HG03060 (cell line): ENCODE measurements around the gene JADE2.
"Not testable (repeated sequence)": the region's sequence is repeated elsewhere in the genome, so short reads cannot be mapped to it uniquely, and the experiment has no call there.

Source experiments
- ATAC-seq: cut with Tn5 transposase; IDR thresholded peaks from one replicate; pipeline ENCODE4 v1.9.1; 2021; ENCODE audit warnings: low read depth, moderate number of reproducible peaks; ENCODE audit not compliant: unreplicated experiment

The JADE2 gene

DNA sequence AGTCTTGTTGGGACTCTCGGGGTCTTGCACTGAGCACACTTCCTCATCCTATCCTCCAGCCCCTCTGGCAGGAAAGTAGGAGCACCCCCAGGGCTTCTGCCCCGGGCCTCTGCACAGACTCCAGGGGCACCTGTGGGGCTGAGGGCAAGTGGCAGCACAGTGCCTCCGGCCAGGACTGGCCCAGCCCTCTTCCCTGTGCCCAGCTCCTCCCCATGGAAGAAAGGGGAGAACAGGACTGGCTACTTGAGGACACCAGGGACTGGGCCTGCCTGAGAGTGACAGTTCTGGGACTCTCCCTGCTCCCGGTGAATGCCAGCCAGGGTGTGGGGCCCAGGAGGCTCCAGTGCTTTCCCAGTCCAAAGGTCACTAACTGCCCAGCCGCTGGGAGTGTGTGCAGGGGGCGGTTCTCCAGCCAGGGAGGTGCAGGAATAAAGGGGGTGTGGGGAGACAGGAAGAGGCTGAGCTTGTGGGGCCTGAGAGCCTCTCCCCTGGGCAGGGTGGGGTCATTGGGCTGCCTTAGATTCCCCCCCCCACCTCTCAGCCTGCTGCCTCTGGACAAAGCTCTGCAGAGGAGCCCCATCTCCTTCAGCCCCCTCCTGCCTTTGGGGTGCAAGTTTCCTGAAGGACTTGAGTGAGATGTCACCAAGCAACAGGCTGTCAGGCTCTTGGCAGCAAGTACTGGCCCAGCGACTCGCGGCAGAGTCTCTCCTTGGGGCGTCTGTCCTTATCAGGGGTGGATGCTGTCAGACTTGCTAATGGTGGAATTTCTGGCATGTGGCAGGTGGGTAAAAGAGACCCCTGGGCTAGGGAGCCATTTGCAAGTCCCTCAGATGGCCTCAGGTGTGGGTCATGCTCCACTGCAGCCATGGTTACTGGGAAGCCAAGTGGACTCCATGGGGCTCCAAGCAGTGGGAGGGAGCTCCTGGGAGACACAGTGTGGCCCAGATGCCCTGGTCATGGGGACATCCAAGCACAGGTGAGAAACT lies 19.1 kb upstream of the JADE2 start:
- no peak for ATAC-seq

DNA sequence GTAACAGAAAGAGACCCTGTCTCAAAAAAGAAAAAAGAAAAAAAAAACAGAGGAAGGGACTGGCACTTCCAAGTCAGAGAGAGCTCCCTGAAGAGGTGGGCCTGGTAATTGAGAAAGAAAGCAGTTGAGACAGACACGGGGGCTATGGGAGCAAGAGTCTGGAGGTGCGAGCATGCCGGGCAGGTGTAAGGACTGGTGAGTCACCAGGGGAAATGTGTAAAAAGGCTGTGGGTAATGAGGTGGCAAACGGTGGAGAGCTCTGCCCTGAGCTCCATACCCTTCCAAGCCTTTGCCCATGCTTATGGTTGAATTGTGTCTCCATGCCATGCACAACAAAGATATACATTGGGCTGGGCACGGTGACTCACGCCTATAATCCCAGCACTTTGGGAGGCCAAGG lies 18.0 kb upstream of the JADE2 start:
- no peak for ATAC-seq

DNA sequence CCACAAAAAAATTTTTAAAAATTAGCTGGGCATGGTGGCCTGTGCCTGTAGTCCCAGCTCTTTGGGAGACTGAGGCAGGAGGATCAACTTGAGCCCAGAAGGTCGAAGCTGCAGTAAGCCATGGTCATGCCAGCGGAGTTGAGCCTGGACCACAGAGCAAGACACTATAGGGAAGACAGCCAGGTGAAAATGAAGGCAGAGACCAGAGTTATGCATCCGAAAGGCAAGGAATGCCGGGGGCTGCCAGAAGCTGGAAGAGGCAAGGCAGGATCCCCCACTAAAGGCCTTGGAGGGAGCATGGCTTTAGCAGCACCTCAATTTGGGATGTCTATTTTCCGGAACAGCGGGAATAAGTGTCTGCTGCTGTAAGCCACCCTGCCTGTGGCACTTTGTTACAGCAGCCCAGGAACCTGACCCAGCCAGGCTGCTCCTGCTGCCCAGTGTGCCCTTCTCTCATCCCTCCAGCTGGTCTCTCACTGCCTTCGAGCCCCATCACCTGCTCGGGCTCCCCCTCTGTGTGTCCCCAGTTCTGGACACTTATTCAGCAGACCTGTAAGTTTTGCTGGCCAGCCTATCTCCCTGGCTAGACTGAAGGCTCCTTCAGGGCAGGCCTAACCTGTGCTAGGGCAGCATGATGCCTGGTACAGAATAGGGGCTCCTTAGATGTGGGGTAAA lies 16.8 kb upstream of the JADE2 start:
- ATAC-seq, result no peak

DNA sequence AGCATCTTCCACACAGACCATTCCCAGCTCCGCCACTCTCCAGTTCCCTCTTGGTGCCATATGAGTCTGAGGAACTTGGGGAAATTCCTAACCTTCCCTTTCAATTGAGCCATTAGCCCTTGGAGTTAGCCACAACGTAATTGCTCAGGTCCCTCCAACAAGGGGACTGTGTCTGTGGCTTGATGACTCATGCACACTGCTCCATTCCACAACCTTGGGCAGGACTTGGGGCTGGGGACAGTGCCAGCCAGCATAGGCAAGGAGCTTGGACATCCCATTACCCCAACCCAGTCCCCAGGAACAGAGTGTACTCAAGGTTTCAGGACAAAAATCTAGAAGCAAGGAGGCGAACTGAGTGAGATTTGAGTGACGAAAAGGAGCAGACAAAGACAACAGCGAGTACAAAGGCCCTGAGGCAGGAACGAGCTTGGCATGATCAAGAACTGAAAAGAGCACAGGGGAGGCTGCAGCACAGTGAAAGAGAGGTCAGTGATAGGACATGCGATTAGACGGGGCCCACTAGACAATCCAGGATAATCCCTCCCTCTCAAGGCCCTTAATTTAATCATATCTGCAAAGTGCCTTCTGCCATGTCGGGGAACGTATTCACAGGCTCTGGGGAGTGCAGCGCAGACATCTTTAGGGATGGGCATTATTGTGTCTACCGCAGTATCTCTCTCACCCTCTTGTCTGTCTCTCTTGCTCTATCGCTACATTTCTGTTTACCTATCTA lies 16.0 kb upstream of the JADE2 start:
- ATAC-seq, result no peak

DNA sequence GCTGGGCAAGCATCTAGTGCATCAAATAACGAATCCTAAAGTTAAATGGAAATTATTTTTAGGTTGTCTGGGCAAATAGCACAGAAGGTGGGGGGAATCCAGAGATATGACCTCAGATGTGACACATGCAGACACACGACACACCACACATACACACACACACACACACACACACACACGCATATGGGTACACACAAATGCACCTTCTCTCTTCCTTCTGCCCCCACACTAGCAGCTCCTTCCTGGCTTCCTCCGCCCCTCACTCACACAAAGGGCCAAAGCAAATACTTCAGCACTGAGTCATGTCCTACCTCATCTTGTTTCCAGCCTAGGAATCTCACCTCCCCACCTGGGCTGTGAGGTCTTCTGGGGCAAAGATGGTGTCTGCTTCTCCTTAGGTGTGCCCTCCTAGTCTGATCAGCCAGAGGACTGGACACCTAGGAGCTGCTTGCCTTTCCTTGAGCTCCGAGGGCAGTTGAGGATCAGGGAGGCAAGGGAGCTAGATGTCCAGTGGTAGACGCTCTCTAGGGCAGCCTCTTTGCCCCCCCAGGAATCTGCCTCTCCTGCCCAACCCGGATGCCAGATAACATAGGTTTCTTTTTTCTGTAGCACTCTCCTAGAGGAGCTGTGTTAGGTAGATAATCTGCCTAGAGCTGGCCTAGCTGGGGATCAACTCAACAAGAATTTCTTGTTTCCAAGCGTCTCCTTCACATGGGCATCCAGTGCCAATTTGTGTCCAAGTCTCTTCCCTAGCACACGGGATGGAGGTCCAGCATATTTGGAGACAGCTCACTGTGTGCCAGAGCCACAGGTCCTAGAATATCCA lies 14.3 kb upstream of the JADE2 start:
- no peak for ATAC-seq

DNA sequence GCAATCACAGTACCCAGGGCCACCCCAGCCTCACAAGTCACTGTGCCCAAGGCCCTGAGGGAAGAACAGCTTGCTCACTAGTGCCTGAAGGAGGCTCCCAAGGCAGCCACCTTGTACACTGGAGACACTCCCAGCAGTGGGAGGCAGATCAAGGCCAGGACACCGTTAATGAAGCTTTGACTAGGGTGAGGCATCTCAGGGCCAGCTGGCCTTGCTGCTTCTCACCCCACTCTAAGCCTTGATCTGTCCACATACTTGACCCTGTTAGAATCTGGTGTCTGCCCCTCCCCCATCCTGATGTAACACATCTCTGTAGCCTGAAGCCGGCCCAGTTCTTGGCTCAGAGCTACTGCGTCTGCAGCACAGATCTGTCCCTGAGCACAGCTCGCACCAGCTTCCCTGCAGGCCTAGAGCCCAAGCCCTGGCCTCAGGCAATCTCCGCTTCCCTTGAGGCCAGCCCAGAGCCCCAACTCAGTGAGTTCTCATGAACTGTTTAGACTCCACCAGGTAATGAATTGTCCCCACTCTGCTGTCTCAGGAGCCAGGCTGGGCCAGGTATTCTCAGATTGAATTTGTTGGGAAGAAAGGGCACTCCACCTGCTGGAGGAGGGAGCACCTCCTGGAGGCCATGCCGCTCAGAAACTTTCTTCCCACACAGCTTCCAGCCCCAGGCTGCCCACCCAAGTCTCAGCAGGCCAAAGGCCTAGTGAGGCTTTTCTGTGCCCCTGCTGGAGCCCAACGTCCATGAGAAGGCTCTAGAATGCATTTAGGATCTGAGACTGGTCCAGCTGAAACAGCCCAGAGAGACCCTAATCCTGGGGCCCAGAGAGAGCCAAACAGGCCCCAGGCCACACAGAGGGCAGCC lies 13.4 kb upstream of the JADE2 start:
- ATAC-seq, result no peak

DNA sequence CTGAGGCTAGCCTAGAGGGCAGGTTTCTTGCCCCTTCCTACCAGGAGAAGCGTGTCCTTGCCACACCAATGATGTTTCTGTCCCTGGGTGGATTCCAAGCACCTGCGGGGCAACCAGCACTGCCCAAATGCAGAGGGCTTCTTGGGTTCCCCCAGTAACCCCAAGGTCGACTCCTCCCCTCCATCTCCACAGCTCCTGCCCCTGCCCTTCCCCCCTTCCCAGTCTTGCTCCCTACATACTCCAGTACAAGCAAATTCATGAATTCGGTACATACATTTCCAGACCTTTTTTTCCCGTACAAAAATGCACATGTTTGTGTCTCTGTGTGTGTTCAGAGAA lies 12.8 kb upstream of the JADE2 start:
- no peak for ATAC-seq

DNA sequence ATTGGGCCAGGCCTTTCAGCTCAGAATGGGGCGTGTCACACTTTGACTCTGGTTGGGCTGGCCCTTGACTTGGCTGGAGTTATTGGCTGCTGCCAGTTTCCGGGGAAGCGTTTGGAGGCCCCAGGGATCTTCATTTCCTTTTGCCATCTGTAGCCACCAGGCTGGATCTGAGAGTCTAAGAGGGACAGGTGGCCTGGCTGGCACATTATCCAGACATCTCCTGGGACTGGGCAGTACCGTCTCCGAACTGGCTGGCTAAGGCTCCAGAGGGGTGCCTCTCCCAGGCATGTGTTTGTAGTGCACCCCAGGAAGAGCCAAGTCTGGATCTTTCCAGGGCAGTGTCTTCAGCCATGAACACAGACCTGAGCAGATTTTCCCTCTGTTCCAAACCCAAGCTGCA lies 9.7 kb upstream of the JADE2 start:
- ATAC-seq, result no peak

DNA sequence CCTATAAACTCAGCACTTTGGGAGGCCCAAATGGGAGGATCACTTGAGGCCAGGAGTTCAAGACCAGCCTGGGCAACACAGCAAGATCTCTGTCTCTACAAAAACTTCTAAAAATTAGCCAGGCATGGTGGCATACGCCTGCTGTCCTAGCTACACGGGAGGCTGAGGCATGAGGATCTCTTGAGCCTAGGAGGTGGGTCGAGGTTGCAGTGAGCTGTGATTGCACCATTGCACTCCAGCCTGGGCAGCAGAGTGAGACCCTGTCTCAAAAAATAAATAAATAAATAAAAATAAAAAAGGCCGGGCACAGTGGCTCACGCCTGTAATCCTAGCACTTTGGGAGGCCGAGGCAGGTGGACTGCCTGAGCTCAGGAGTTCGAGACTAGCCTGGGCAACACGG lies 8.5 kb upstream of the JADE2 start:
- ATAC-seq, result not testable (repeated sequence)

DNA sequence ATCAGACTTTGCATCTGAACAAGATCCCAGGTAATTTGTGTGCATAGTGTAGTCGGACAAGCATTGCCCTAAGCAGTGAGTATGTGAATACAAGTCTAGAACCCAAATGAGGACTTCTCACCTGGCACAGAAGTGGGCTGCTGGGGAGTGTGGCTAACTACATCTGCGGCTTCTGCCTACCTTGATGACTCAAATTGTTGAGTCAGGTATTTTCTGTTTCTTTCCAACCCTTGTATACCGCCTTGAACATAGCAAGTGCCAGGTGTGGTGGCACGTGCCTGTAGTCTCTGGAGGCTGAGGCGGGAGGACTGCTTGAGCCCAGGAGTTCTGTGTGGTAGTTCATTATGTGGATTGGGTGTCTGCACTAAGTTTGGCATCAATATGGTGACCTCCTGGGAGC lies 7.9 kb upstream of the JADE2 start:
- no peak for ATAC-seq

DNA sequence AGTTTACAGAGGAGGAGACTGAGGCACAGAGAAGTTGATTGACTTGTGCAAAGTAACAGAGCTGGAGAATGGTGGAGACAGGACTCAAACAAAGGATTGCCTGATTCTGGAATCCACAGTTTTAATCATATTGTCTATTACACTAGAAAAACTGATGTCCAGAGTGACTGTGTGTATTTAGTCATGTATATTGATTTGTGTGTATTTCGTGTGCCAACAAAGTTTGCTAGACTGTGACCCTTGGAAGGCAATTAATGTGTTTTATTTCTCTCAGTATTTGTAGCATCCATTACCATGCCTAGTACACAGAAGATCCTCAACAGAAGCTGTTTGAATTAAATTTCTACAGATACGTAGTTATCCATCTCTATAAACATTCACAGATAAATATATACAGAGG lies 5.5 kb upstream of the JADE2 start:
- no peak for ATAC-seq

DNA sequence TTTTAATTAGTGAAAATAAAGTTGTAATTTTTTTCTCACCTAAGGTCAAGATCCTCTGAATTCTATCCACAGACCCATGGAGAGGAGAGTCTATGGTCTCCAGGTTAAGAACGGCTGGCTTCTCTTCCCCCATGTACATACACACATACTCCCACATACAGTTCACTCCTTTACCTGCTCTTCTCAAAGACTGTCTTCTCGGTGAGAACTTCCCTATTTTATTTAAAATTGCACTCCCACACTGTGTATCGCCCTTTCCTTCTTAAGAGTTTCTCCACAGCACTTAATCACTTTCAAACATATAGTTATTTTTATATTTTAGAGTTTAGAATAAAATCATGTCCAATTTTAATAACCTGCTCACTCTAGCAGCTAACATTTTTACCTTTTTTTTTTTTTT lies 3.6 kb upstream of the JADE2 start:
- ATAC-seq, result no peak

DNA sequence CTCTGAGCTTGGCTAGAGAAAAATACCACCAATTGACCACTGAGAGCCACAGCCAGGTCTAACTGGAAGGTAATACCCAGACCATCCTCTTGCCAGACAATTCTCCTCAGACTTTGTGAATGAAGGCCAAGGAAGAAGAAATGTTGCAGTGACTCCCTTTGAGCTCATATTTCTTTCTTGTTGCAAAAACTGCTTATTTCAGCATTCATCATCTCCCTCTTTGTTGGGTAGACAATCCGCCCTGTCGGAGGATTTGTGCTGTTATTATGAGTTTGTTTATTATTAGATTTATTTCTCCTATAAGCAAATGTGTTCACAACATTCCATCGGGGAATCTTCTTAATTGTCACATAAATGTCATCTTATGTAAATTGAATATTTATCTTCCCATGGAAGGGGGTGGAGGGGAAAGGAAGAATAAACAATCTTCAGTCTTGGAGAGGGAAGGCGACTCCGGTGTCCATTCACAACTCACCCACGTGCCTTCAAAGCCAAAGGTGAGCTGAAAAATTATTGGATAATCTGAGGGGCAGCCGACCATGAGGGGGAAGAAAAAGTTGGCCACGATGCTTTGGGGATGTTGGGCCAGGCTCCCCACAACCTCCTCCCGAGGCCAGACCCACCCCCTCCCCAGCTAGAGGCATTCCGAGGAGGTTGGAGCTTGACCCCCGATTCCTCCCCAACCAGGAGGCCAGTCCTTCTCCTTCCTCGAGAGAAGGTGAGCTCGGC lies 1.8 kb upstream of the JADE2 start:
- no peak for ATAC-seq

DNA sequence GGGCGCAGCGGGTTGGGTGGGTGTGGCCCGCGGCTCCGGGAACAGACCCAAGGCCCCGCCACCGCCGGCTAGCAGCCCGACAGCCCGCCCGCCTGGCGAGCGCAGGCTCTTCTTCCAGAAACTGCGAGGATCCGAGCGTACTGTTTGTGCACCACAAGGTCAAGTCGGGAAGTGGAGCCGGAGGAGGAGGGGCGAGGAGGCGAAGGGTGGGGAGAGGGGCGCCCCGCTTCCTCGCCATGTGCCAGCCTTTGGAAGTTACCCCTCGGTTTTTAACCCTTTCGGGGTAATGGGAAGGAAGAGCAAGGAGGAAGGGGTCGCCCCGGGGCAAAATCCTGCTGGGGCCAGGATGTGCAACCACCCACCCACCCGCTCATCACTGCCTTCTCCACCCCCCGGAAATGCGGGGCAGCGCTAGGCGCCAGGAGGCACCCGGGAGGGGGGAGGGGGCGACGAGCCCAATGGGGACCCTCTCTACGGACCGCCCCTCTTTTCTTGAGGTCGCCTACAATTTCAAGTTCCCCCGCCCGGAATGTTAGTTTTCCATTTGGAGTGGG lies 1.1 kb upstream of the JADE2 start:
- no peak for ATAC-seq

DNA sequence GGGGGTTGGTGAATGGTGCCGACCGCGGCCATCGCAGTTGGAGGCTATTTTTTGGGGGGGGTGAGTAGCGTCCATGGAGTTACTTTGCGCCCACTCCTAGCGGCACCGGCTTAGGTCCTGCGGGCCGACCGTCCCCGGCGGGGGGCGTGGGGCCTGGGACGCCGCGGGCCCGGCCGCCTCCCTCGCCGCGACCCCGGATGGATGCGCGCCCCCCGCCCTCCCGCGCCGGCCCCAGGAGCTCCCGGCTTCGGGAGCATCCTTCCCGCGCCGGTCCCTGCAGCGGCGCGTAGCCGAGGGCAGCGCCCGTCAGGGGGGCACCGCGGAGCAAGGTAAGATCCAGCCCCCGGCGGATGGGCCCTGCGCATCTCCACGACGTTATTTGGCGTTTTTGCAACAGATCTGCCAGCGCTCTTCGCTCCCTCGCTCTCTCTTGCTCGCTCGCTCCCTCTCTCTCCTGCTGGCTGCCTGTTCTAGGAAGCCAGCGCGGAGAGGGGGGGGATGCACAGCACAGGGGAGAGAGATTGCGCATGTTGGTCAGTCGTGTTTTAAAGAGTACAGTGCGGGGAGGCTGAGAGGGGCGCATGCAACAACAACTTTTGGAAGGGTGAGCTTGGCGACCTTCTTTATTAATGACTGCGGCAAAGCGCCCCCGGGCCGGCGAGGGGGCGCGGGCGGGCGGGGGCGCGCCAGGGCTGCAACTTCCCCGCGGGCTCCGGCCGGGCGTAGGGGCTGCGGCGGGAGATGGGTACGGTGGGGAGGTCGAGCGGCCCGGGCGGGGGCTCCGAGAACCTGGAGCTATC lies 413 bp downstream of the JADE2 start:
- ATAC-seq, result no peak

DNA sequence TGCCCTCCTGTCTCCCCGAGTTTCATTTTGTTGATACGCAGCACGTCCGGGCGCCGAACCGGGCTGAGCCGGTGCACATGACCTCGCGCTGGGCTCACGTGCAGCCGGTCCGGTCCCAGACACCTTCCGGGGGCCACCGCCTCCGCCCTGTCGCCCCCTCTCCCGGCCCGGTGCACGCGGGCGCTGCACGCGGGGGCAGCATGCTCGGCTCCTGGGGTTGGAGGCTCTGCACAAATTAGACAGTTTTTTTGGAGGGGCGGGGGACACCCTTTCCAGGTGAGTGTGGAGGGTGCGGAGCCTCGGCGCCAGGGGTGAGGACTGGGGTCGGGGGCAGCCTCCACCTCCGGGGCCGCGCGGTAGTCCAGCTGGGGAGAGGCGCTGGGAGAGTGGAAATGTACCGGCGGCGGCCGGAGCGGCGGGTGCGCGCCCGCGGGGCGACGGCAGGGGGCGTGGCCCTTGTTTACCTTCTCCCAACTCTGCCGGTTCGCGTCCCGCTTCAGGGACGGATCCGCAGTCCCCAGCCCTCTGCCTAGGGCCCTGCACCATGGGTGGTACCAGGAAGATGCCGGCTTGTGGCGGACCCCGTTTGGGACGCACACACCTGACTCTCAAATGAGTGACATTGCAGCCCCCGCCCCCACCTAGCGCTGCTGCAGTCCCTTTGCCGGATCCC lies 1.1 kb downstream of the JADE2 start:
- no peak for ATAC-seq
